ENCODE results near the gene SFRP4. TPM values are rescaled to one million over a fixed set of nuclear protein-coding genes. Genes with fewer than 3 reads are reported as not detected.
"Not testable (repeated sequence)": the region's sequence is repeated elsewhere in the genome, so short reads cannot be mapped to it uniquely, and the experiment has no call there.

SFRP4 gene
- not detected for total RNA-seq

DNA sequence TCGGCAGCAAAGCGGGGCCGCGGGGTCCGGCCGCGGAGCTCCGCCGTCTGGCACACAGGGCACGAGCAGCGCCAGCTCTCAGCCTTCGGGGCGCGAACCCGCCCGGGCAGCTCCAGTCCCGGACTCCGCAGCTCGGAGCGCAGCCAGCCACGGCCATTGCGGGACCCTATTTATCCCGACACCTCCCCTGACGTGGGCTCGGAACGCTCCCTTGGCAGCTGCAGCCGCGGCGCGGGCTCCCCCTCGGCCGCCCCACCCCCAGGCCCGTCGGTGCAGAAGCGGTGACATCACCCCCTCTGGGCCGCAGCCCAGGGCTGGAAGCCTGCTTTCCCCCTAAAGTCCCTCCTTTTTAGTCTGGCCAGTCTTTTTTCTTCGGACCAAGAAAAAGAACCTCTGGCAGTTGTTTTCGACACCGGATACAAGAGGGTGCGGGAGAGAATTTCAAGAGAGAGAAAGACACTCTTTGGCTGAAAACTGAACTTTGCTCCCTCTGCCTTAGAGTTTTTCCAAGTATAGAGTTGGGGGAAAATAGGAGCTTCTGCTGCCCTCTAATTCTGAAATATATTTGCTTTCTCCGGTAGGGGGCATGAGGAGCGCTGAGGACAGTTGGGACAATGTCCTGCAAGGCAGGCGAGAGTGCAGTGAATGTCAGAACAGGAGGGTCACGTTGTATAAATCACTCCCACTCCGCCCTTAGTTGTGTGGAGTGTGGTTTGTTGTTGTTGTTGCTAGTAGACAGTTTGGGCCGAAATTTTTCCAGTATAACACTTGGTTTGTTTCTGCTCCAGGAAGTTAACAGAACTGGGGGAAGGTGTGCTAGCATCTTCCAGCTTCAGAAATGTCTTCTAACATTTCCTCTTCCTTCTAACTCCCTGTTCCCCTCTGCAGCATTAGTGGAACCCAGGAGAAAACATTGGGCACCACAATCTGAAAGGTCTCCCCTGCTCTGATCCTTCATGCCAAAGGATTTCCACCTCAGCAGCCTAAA is at the start of gene SFRP4:
SFRP4 (minus strand) TSS at position 145 of the 988 bp plus-strand sequence. CDS start 280 bp downstream, outside the sequence.
- no peak within 1 kb of the TSS for H3K27ac Mint-ChIP-seq
- no peaks in the 10 kb centered on the region for H3K36me3 Mint-ChIP-seq

GRCh38 chr7:37964196-37964595 is 47.6 kb upstream of the SFRP4 start:
- Mint-ChIP-seq H3K36me3 (no peaks in the 10 kb centered on the region), H3K4me3 (no peak overlapping the region), H3K4me1 (ENCODE audit: low read depth in 2 of 2) (no peaks in the 10 kb centered on the region), H3K27me3 (peaks cover 5 to 21% of the 10 kb centered on the region in 2 donors), H3K9me3 (no peaks in the 10 kb centered on the region), H3K27ac (no peak overlapping the region)
- ATAC-seq (no peak), DNase-seq (ENCODE audit: low spot score) (no peak)

More for the DNA sequence above, at the start of gene SFRP4:
- DNase-seq (ENCODE audit: low spot score) = no peak
- H3K27me3 Mint-ChIP-seq = peaks cover 32 to 48% of the 10 kb centered on the region in 2 donors
- H3K4me1 Mint-ChIP-seq (ENCODE audit: low read depth in 2 of 2) = peaks cover 22 to 27% of the 10 kb centered on the region in 2 donors
- H3K9me3 Mint-ChIP-seq = no peaks in the 10 kb centered on the region
- ATAC-seq = peak; percentile 19 to 49
- peak within 1 kb of the TSS; percentile 71 for H3K4me3 Mint-ChIP-seq

- H3K36me3 Mint-ChIP-seq = no peaks in the 10 kb centered on the region
- DNase-seq (ENCODE audit: low spot score) = no peak
- ATAC-seq = no peak
- no peak overlapping the region for H3K4me3 Mint-ChIP-seq
- peaks cover 5 to 16% of the 10 kb centered on the region in 2 donors for H3K27me3 Mint-ChIP-seq
- H3K9me3 Mint-ChIP-seq = no peaks in the 10 kb centered on the region
- H3K4me1 Mint-ChIP-seq (ENCODE audit: low read depth in 2 of 2) = no peaks in the 10 kb centered on the region
- H3K27ac Mint-ChIP-seq = no peak overlapping the region
These were observed 44.6 kb upstream of the SFRP4 start for GRCh38 chr7:37961251-37961650.

GRCh38 chr7:37960483-37960882 is 43.9 kb upstream of the SFRP4 start:
- no peaks in the 10 kb centered on the region for H3K4me1 Mint-ChIP-seq (ENCODE audit: low read depth in 2 of 2)
- peaks cover 7 to 22% of the 10 kb centered on the region in 2 donors for H3K27me3 Mint-ChIP-seq
- H3K36me3 Mint-ChIP-seq = no peaks in the 10 kb centered on the region
- ATAC-seq = peak in 1 of 2 donors; percentile 27
- H3K9me3 Mint-ChIP-seq = no peaks in the 10 kb centered on the region
- H3K4me3 Mint-ChIP-seq = no peak overlapping the region
- no peak overlapping the region for H3K27ac Mint-ChIP-seq
- DNase-seq (ENCODE audit: low spot score) = no peak

GRCh38 chr7:37957221-37957970 is 40.8 kb upstream of the SFRP4 start:
- H3K36me3 Mint-ChIP-seq = no peaks in the 10 kb centered on the region
- no peaks in the 10 kb centered on the region for H3K9me3 Mint-ChIP-seq
- peaks cover 7 to 17% of the 10 kb centered on the region in 2 donors for H3K27me3 Mint-ChIP-seq
- no peak for ATAC-seq
- H3K4me3 Mint-ChIP-seq = no peak overlapping the region
- H3K27ac Mint-ChIP-seq = no peak overlapping the region
- DNase-seq (ENCODE audit: low spot score) = no peak
- H3K4me1 Mint-ChIP-seq (ENCODE audit: low read depth in 2 of 2) = peaks cover under 1 to 2% of the 10 kb centered on the region in 2 donors

GRCh38 chr7:37956791-37957190 is 40.2 kb upstream of the SFRP4 start:
- DNase-seq (ENCODE audit: low spot score) = no peak
- Mint-ChIP-seq H3K4me1 (ENCODE audit: low read depth in 2 of 2) (peaks cover 7 to 8% of the 10 kb centered on the region in 2 donors), H3K4me3 (no peak overlapping the region), H3K9me3 (no peaks in the 10 kb centered on the region), H3K27ac (no peak overlapping the region), H3K27me3 (peaks cover 7 to 17% of the 10 kb centered on the region in 2 donors), H3K36me3 (no peaks in the 10 kb centered on the region)
- ATAC-seq = no peak

- not testable (repeated sequence) for H3K27ac Mint-ChIP-seq; ATAC-seq; H3K27me3 Mint-ChIP-seq; H3K9me3 Mint-ChIP-seq; H3K4me1 Mint-ChIP-seq (ENCODE audit: low read depth in 2 of 2); H3K36me3 Mint-ChIP-seq; H3K4me3 Mint-ChIP-seq; DNase-seq (ENCODE audit: low spot score)
These were observed 37.6 kb upstream of the SFRP4 start for GRCh38 chr7:37954217-37954616.

DNA sequence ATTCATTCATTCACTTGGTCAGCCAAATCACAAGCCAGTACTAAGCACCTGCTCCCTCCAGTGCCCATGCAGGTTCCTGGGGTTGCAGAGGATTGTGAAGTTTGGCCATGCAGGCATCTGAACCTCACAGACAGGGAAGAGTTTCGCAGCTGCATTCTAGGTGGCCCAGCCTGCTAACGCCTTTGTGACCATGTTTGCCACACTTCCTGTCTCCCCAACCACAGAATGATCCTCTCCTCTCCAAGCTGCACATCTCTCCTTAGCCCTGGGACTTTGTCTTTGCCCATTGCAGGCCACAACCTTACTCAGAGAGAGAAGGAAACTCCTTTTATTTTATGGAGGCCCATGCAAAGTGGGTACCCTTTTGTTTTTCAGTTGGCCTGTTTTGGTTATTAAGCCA is 35.6 kb upstream of the SFRP4 start:
- H3K36me3 Mint-ChIP-seq = no peaks in the 10 kb centered on the region
- peak; percentile 53 to 56 for ATAC-seq
- peaks cover 2 to 7% of the 10 kb centered on the region in 2 donors for H3K27me3 Mint-ChIP-seq
- H3K4me3 Mint-ChIP-seq = no peak overlapping the region
- peaks cover 7 to 9% of the 10 kb centered on the region in 2 donors for H3K4me1 Mint-ChIP-seq (ENCODE audit: low read depth in 2 of 2)
- no peak for DNase-seq (ENCODE audit: low spot score)
- H3K27ac Mint-ChIP-seq = no peak overlapping the region
- H3K9me3 Mint-ChIP-seq = no peaks in the 10 kb centered on the region

GRCh38 chr7:37947941-37948210 is 31.3 kb upstream of the SFRP4 start:
- H3K9me3 Mint-ChIP-seq = peaks cover 4% of the 10 kb centered on the region
- no peaks in the 10 kb centered on the region for H3K36me3 Mint-ChIP-seq
- H3K27me3 Mint-ChIP-seq = no peaks in the 10 kb centered on the region
- no peak overlapping the region for H3K4me3 Mint-ChIP-seq
- H3K27ac Mint-ChIP-seq = no peak overlapping the region
- peaks cover 7 to 9% of the 10 kb centered on the region in 2 donors for H3K4me1 Mint-ChIP-seq (ENCODE audit: low read depth in 2 of 2)
- ATAC-seq (no peak), DNase-seq (ENCODE audit: low spot score) (no peak)

GRCh38 chr7:37947138-37947940 is 30.7 kb upstream of the SFRP4 start:
- no peak for ATAC-seq
- DNase-seq (ENCODE audit: low spot score) = no peak

GRCh38 chr7:37945336-37945735 is 28.7 kb upstream of the SFRP4 start:
- DNase-seq (ENCODE audit: low spot score) (no peak), ATAC-seq (no peak)
- H3K36me3 Mint-ChIP-seq = no peaks in the 10 kb centered on the region
- no peak overlapping the region for H3K4me3 Mint-ChIP-seq
- no peak overlapping the region for H3K27ac Mint-ChIP-seq
- peaks cover 4% of the 10 kb centered on the region for H3K9me3 Mint-ChIP-seq
- no peaks in the 10 kb centered on the region for H3K27me3 Mint-ChIP-seq
- no peaks in the 10 kb centered on the region for H3K4me1 Mint-ChIP-seq (ENCODE audit: low read depth in 2 of 2)

More at GRCh38 chr7:37947138-37947940, 30.7 kb upstream of the SFRP4 start:
- H3K36me3 Mint-ChIP-seq = no peaks in the 10 kb centered on the region
- H3K27ac Mint-ChIP-seq = no peak overlapping the region
- H3K4me3 Mint-ChIP-seq = no peak overlapping the region
- peaks cover 4% of the 10 kb centered on the region for H3K9me3 Mint-ChIP-seq
- H3K27me3 Mint-ChIP-seq = no peaks in the 10 kb centered on the region
- peaks cover 6% of the 10 kb centered on the region in 2 donors for H3K4me1 Mint-ChIP-seq (ENCODE audit: low read depth in 2 of 2)

DNA sequence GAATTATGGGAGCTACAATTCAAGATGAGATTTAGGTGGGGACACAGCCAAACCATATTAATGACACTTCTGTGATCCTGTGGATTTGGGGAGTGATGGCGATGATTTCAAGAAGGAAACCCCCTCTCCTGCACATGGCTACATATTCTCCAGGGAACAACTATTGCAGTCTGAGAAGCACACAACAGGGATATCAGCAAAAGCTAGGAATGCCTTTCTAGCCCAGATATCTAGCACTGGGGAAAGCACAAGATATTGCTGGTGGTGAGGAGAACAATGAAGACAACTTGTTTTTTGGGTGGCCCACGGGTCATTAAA is 28.1 kb upstream of the SFRP4 start:
- H3K27ac Mint-ChIP-seq = no peak overlapping the region

GRCh38 chr7:37943905-37944736 is 27.5 kb upstream of the SFRP4 start:
- H3K27ac Mint-ChIP-seq = no peak overlapping the region
- H3K9me3 Mint-ChIP-seq = peaks cover 4% of the 10 kb centered on the region
- no peak for DNase-seq (ENCODE audit: low spot score)
- H3K36me3 Mint-ChIP-seq = no peaks in the 10 kb centered on the region
- H3K4me1 Mint-ChIP-seq (ENCODE audit: low read depth in 2 of 2) = no peaks in the 10 kb centered on the region
- ATAC-seq = no peak
- peaks cover 0 to 7% of the 10 kb centered on the region in 2 donors for H3K27me3 Mint-ChIP-seq
- H3K4me3 Mint-ChIP-seq = no peak overlapping the region

More for the DNA sequence above, 28.1 kb upstream of the SFRP4 start:
- Mint-ChIP-seq H3K36me3 (no peaks in the 10 kb centered on the region), H3K4me3 (no peak overlapping the region), H3K9me3 (peaks cover 4% of the 10 kb centered on the region), H3K4me1 (ENCODE audit: low read depth in 2 of 2) (no peaks in the 10 kb centered on the region), H3K27me3 (peaks cover 0 to 5% of the 10 kb centered on the region in 2 donors)
- DNase-seq (ENCODE audit: low spot score) (no peak), ATAC-seq (no peak)
